ENCODE data around the gene DBF4B. TPM values are rescaled to one million over a fixed set of nuclear protein-coding genes. Genes with fewer than 3 reads are reported as not detected.
"Not testable (repeated sequence)": the region's sequence is repeated elsewhere in the genome, so short reads cannot be mapped to it uniquely, and the experiment has no call there.

The DBF4B gene
- total RNA-seq, 4 donors from 2014 or later, result 6.0 to 19.0 (median 6.2) TPM

GRCh38 chr17:44666006-44666405, 42.5 kb upstream of the DBF4B start:
- no peaks in the 10 kb centered on the region for H3K27me3 ChIP-seq
- H3K4me3 ChIP-seq, result no peak overlapping the region
- H3K4me1 ChIP-seq, result no peaks in the 10 kb centered on the region
- no peaks in the 10 kb centered on the region for H3K36me3 ChIP-seq
- no peak overlapping the region for H3K27ac ChIP-seq
- 93 to 98% methylated on average over 1 of the region's 1 CpG for WGBS, 2 donors
- H3K9me3 ChIP-seq, result no peaks in the 10 kb centered on the region
- TF ChIP-seq POLR2A (IDR thresholded peaks at IDR 0.05), result no peak
- TF ChIP-seq EP300 (IDR thresholded peaks at IDR 0.05), result no peak
- no peak for TF ChIP-seq CTCF (IDR thresholded peaks at IDR 0.05)
- no peak for DNase-seq (ENCODE audit: low spot score in 2 of 2)

GRCh38 chr17:44672479-44673093, 35.9 kb upstream of the DBF4B start:
- no peak for DNase-seq (ENCODE audit: low spot score in 2 of 2)
- TF ChIP-seq POLR2A (IDR thresholded peaks at IDR 0.05), result no peak
- TF ChIP-seq CTCF (IDR thresholded peaks at IDR 0.05), result peak in 4 of 5 experiments; percentile 20 to 31 (median 28)
- no peak for TF ChIP-seq EP300 (IDR thresholded peaks at IDR 0.05)
- H3K4me1 ChIP-seq, result no peaks in the 10 kb centered on the region
- H3K27me3 ChIP-seq, result no peaks in the 10 kb centered on the region
- peaks cover 0 to 4% (median 0%) of the 10 kb centered on the region in 3 donors for H3K36me3 ChIP-seq
- H3K27ac ChIP-seq, result no peak overlapping the region
- no peak overlapping the region for H3K4me3 ChIP-seq
- no peaks in the 10 kb centered on the region for H3K9me3 ChIP-seq

- H3K4me1 ChIP-seq, result no peaks in the 10 kb centered on the region
- H3K27me3 ChIP-seq, result no peaks in the 10 kb centered on the region
- TF ChIP-seq POLR2A (IDR thresholded peaks at IDR 0.05) (no peak), EP300 (IDR thresholded peaks at IDR 0.05) (no peak), CTCF (IDR thresholded peaks at IDR 0.05) (no peak)
- H3K27ac ChIP-seq, result no peak overlapping the region
- DNase-seq (ENCODE audit: low spot score in 2 of 2), result no peak
- H3K4me3 ChIP-seq, result no peak overlapping the region
- 75 to 77% methylated on average over 2 of the region's 2 CpGs for WGBS, 2 donors
- H3K9me3 ChIP-seq, result no peaks in the 10 kb centered on the region
- peaks cover 0 to 15% (median 0%) of the 10 kb centered on the region in 3 donors for H3K36me3 ChIP-seq
Observed at GRCh38 chr17:44673893-44674292, 34.6 kb upstream of the DBF4B start.

- no peaks in the 10 kb centered on the region for H3K27me3 ChIP-seq
- DNase-seq (ENCODE audit: low spot score in 2 of 2), result no peak
- no peaks in the 10 kb centered on the region for H3K9me3 ChIP-seq
- peaks cover 0 to 45% (median 3%) of the 10 kb centered on the region in 3 donors for H3K36me3 ChIP-seq
- H3K27ac ChIP-seq, result no peak overlapping the region
- TF ChIP-seq POLR2A (IDR thresholded peaks at IDR 0.05), result no peak
- TF ChIP-seq EP300 (IDR thresholded peaks at IDR 0.05), result no peak
- no peak for TF ChIP-seq CTCF (IDR thresholded peaks at IDR 0.05)
- 62 to 79% methylated on average over 2 of the region's 2 CpGs for WGBS, 2 donors
- no peak overlapping the region for H3K4me3 ChIP-seq
- H3K4me1 ChIP-seq, result no peaks in the 10 kb centered on the region
Observed at GRCh38 chr17:44677136-44677535, 31.3 kb upstream of the DBF4B start.

GRCh38 chr17:44683303-44683702, 25.2 kb upstream of the DBF4B start:
- H3K4me3 ChIP-seq; H3K27me3 ChIP-seq; H3K9me3 ChIP-seq; DNase-seq (ENCODE audit: low spot score in 2 of 2); H3K27ac ChIP-seq: not testable (repeated sequence)
- peaks cover 0 to 10% (median 1%) of the 10 kb centered on the region in 4 donors for H3K4me1 ChIP-seq
- H3K36me3 ChIP-seq, result peaks cover 0 to 83% (median 10%) of the 10 kb centered on the region in 3 donors
- 85 to 88% methylated on average over 4 of the region's 4 CpGs for WGBS, 2 donors

Data from tibial nerve (tissue), 4 donors.